ENCODE results near the gene CRKL. TPM values are rescaled to one million over a fixed set of nuclear protein-coding genes. Genes with fewer than 3 reads are reported as not detected.
A peak's percentile ranks its signal among the peaks of the same experiment; 100 is the strongest.

The CRKL gene
- polyA plus RNA-seq, 2 of the 4 experiments (the other 2 are of a cell fraction): 21.4 to 22.8 TPM

DNA sequence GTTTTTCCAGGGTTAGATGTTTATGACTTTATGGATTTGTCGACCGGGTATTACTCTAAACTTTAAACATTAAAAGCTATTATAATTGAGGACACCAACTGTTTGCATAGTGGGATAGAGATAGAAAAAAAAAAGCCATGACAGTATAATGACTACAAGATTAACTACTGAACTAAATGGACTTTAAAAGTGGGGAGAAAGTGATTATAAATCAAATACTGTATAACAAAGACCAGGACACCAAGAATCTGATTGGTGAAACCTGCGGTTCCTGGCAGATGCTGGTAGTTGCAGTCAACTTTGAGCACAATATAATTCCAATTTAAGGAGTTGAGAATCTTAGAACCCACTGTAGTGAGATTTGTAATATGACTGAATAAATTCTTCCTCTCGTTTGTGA is 2.5 kb downstream of the CRKL start:
- peak overlapping the region; percentile 89 for H3K4me3 ChIP-seq
- H3K4me1 ChIP-seq: peaks cover 27% of the 10 kb centered on the region
- no peak for DNase-seq (ENCODE audit: low read depth in 1 of 2, low spot score in 1 of 2)
- FAIRE-seq: no peak
- TF ChIP-seq, protein P1, sequence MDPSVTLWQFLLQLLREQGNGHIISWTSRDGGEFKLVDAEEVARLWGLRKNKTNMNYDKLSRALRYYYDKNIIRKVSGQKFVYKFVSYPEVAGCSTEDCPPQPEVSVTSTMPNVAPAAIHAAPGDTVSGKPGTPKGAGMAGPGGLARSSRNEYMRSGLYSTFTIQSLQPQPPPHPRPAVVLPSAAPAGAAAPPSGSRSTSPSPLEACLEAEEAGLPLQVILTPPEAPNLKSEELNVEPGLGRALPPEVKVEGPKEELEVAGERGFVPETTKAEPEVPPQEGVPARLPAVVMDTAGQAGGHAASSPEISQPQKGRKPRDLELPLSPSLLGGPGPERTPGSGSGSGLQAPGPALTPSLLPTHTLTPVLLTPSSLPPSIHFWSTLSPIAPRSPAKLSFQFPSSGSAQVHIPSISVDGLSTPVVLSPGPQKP (IDR thresholded peaks at IDR 0.05; ENCODE audit: low read depth, low read length): no peak
- TF ChIP-seq EHF (CRISPR knock-in tag; IDR thresholded peaks at IDR 0.05) (no peak), MAFK (IDR thresholded peaks at IDR 0.05; ENCODE audit: partially characterized antibody) (no peak), KDM5A (IDR thresholded peaks at IDR 0.05) (no peak), KDM1A (IDR thresholded peaks at IDR 0.05; ENCODE audit: low read depth) (no peak), NPAS2 (CRISPR knock-in tag; IDR thresholded peaks at IDR 0.05; ENCODE audit: borderline replicate concordance) (no peak)
- TF ChIP-seq, protein P2, sequence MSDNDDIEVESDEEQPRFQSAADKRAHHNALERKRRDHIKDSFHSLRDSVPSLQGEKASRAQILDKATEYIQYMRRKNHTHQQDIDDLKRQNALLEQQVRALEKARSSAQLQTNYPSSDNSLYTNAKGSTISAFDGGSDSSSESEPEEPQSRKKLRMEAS (IDR thresholded peaks at IDR 0.05): no peak
- 10% methylated on average over 4 of the region's 4 CpGs for WGBS (ENCODE audit: missing lambda C conversion rate)
- ATAC-seq: no peak
- CTCF ChIA-PET: interaction anchor here (0.6 to 2.4 kb wide), 3 partner anchors 34 to 119 kb away, joined by 4 to 11 read pairs (median 5); no protein-coding TSS in a partner anchor
- H3K4me2 ChIP-seq: peak overlapping the region; percentile 86
- peak overlapping the region in 1 of 2 experiments; percentile 22; a peak in 1 of 6 replicates for H3K27ac ChIP-seq
- POLR2A ChIA-PET: no interaction called here
- no peaks in the 10 kb centered on the region for H3K9me3 ChIP-seq

- Histone ChIP-seq H3K4me1 (peaks cover 27% of the 10 kb centered on the region), H3K4me3 (peak overlapping the region; percentile 89; the same call in 2 of the 3 replicates), H3K4me2 (peak overlapping the region; percentile 86), H3K27ac (0 out of 6 replicates have a peak overlapping the region, but pooled peaks of 1 of the 2 experiments have one; percentile 22), H3K9me3 (no peaks in the 10 kb centered on the region)
- TF ChIP-seq, protein P3, sequence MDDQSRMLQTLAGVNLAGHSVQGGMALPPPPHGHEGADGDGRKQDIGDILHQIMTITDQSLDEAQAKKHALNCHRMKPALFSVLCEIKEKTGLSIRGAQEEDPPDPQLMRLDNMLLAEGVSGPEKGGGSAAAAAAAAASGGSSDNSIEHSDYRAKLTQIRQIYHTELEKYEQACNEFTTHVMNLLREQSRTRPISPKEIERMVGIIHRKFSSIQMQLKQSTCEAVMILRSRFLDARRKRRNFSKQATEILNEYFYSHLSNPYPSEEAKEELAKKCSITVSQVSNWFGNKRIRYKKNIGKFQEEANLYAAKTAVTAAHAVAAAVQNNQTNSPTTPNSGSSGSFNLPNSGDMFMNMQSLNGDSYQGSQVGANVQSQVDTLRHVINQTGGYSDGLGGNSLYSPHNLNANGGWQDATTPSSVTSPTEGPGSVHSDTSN (IDR thresholded peaks at IDR 0.05): no peak
- TF ChIP-seq POLR2AphosphoS2 (conservative IDR thresholded peaks at IDR 0.05; ENCODE audit: low read length): no peak
- TF ChIP-seq E2F6 (IDR thresholded peaks at IDR 0.05; ENCODE audit: borderline replicate concordance, low read depth): no peak
- no peak for TF ChIP-seq HDAC2 (IDR thresholded peaks at IDR 0.05)
- TF ChIP-seq, protein P4, sequence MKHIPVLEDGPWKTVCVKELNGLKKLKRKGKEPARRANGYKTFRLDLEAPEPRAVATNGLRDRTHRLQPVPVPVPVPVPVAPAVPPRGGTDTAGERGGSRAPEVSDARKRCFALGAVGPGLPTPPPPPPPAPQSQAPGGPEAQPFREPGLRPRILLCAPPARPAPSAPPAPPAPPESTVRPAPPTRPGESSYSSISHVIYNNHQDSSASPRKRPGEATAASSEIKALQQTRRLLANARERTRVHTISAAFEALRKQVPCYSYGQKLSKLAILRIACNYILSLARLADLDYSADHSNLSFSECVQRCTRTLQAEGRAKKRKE (CRISPR knock-in tag; IDR thresholded peaks at IDR 0.05; ENCODE audit: low read depth): no peak
- ChIA-PET CTCF (interaction anchor here (0.6 to 2.4 kb wide), 6 partner anchors 14 to 116 kb away, joined by 3 to 11 read pairs (median 4); no protein-coding TSS in a partner anchor), POLR2A (no interaction called here)
- FAIRE-seq: no peak
- no peak for DNase-seq (ENCODE audit: low read depth in 1 of 2, low spot score in 1 of 2)
- 53% methylated on average over 3 of the region's 3 CpGs for WGBS (ENCODE audit: missing lambda C conversion rate)
- ATAC-seq: no peak
These were observed 3.6 kb downstream of the CRKL start for GRCh38 chr22:20920881-20921203.

- no peak for FAIRE-seq
These were observed 5.0 kb downstream of the CRKL start for GRCh38 chr22:20922141-20922751.

More at GRCh38 chr22:20922141-20922751, 5.0 kb downstream of the CRKL start:
- CTCF ChIA-PET: interaction anchor here (0.8 to 2.4 kb wide), 4 partner anchors 37 to 120 kb away, joined by 3 to 11 read pairs (median 6); no protein-coding TSS in a partner anchor
- 42% methylated on average over 3 of the region's 3 CpGs for WGBS (ENCODE audit: missing lambda C conversion rate)
- Histone ChIP-seq H3K4me1 (peaks cover 27% of the 10 kb centered on the region), H3K4me3 (no peak overlapping the region), H3K9me3 (no peaks in the 10 kb centered on the region), H3K27ac (no peak overlapping the region), H3K4me2 (peak overlapping the region; percentile 16; the same call in 1 of the 3 replicates)
- DNase-seq (ENCODE audit: low read depth in 1 of 2, low spot score in 1 of 2) (no peak), ATAC-seq (no peak)
- TF ChIP-seq, protein P4 (CRISPR knock-in tag; IDR thresholded peaks at IDR 0.05; ENCODE audit: low read depth): no peak
- POLR2A ChIA-PET: no interaction called here

Measured in A549 (cell line).